Cardiac fibroblast (primary cell): ENCODE results near the gene GPA33.
A peak's percentile ranks its signal among the peaks of the same experiment; 100 is the strongest.

Experiments
- DNase-seq, 2 donors: peaks; one replicate each; pipeline versions ENCODE4 v3.0.0 to v3.0.0-alpha.2; 2010; ENCODE audit warnings: low read depth in 2 of 2
- H3K4me3 ChIP-seq, 2 donors: replicated peaks in 1 of 2; 1 replicate in 1 of 2; 2 replicates in 1 of 2; pipeline ENCODE4 v1.5.1; 2011; ENCODE audit warnings: low read depth in 2 of 2, low read length in 2 of 2, mild to moderate bottlenecking in 2 of 2, moderate library complexity in 1 of 2
- CTCF ChIP-seq: IDR thresholded peaks from one replicate; pipeline ENCODE4 v1.5.1; 2011; ENCODE audit warnings: low read depth, mild to moderate bottlenecking, low read length, inconsistent platforms

GPA33 gene

DNA sequence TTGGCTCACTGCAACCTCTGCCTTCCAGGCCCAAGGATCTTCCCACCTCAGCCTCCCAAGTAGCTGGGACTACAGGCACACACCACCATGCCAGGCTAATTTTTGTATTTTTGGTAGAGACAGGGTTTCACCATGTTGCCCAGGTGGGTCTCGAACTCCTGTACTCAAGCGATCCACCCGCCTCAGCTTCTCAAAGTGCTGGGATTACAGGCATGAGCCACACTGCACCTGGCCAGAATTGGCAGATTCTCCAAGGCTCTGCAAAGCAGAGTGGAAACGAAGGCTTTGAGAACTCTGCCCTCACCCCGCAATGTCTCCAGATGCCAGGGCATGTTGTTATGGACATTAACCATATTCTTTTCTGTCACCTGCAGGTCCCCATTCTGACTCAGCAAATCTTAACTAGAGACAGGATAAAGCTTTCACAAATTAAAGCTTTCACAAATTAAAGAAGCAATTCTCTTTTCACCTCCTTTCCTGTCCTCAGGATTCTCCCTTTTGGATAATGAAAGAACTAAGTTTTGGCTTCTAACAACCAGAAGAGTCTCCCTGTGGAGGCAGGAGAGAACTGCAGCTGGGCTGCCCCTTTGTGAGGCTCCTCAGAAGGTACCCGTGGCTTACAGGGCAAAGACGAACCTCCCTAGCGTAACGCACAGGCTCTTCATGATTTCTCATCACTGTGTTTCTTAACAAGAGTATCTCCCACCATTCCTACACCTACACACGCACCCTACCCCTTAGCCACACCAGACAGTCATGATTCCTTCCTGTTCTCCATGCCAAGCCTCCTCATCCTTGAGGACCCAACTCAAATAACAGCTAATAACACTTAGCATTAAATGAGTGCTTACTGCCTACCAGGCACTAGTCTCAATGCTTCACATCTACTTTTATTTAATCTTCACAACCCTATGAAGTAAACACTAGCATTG lies 29.8 kb downstream of the GPA33 start:
- TF ChIP-seq CTCF = peak; percentile 33
- peak in 1 of 2 donors; percentile 5 for DNase-seq

DNA sequence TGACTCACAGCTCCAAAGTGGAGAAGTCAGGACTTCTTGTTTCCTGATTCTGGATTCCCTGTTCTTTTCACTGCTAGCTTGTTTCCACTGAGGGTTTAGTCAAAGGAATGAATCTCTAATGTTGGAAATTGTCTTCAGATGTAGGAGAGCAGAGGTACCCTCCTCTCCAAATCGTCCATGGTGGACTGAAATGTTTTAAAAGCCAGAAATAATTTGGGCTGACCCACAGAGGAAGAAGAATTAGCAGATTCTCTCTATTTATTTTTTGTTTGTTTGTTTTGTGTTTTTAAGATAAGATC lies 30.4 kb downstream of the GPA33 start:
- no peak overlapping the region for H3K4me3 ChIP-seq
- TF ChIP-seq CTCF = no peak
- no peak for DNase-seq

More for the DNA sequence above, 29.8 kb downstream of the GPA33 start:
- H3K4me3 ChIP-seq = no peak overlapping the region

- peak; percentile 95 for TF ChIP-seq CTCF
- DNase-seq = peak; percentile 71 to 72
- no peak overlapping the region for H3K4me3 ChIP-seq
Observed at GRCh38 chr1:167059045-167059808, 30.9 kb downstream of the GPA33 start.

- TF ChIP-seq CTCF = peak; percentile 38
- DNase-seq = peak; percentile 29 to 35
- no peak overlapping the region for H3K4me3 ChIP-seq
Observed at GRCh38 chr1:167057241-167057688, 32.9 kb downstream of the GPA33 start.

- no peak for DNase-seq
- TF ChIP-seq CTCF = no peak
- no peak overlapping the region for H3K4me3 ChIP-seq
Observed at GRCh38 chr1:167056529-167057231, 33.5 kb downstream of the GPA33 start.

- no peak for DNase-seq
- H3K4me3 ChIP-seq = no peak overlapping the region
- TF ChIP-seq CTCF = no peak
Observed at GRCh38 chr1:167054946-167055630, 35.1 kb downstream of the GPA33 start.
